GM19240 (cell line): ENCODE measurements around the gene HEPACAM.

ENCODE experiments used
- DNase-seq: peaks from one replicate; pipeline ENCODE4 v3.0.0; 2011; ENCODE audit warnings: low spot score; ENCODE audit not compliant: insufficient read length

HEPACAM gene

GRCh38 chr11:124900464-124900863 lies 35.4 kb downstream of the HEPACAM start:
- DNase-seq: no peak

DNA sequence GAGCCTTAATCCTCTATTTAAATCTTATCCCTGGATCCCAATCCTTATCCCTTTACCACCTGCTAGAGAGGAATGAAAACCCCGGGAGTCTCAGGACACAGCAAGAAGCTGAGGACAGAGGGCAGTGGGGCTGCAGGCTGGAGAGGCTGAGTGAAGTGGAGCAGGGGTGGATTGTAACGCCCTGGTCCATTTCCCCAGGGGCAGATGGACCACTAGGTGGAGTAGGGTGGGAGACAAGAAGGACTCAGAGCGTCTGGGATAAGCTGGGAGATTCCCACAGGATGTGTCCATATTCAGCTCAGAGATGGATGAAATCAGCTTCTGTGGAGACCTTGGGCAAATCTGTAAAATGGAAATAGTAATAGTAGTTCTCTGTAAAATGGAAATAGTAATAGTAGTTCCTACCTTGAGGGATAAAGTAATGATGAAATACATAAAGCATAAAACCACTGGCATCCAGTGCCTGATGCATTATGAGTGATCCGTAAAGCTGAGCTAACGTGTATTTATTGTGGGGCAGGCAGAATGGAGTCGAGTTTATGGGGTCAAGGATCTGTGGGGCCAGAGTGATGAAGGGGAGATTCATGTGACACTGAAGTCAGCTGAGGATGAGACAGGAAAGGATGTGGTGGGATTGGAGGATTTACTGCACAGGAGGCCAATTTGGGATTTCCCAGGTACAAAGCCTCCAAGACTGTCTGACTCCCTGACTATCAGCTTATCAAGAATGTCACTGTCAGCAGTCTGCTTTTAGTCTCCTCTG lies 36.3 kb downstream of the HEPACAM start:
- no peak for DNase-seq

DNA sequence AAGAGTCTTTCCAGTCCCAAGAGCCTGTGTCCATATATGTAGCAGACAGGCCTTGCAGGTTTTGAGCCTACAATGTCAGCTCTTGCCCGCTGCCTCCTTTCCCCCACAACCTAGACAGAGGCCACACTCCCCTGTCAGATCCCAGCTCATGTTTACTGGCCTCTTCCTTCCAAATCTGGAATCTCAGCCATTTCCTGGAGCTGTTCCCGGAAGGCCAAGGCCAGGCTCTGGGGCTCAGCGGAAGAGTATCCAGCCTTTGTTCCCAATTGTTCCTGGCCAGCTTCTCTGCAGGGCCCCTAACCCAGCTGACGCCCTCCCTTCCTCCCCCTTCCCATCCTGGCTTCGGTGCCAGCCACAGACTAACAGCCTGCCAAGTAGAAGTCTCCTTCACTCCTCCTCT lies 37.1 kb downstream of the HEPACAM start:
- no peak for DNase-seq

DNA sequence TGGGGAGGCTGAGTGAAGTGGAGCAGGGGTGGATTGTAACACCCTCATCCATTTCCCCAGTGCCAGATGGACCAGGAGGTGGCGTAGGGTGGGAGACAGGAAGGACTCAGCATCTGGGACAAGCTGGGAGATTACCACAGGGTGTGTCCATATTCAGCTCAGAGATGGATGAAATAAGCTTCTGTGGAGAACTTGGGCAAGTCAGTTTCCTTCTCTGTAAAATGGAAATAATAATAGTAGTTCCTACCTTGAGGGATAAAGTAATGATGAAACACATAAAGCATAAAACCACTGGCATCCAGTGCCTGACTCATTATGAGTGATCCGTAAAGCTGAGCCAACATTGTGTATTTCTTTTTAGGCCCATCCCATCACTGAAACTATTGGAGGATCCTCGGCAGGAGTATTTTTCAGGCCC lies 37.6 kb downstream of the HEPACAM start:
- DNase-seq: no peak

DNA sequence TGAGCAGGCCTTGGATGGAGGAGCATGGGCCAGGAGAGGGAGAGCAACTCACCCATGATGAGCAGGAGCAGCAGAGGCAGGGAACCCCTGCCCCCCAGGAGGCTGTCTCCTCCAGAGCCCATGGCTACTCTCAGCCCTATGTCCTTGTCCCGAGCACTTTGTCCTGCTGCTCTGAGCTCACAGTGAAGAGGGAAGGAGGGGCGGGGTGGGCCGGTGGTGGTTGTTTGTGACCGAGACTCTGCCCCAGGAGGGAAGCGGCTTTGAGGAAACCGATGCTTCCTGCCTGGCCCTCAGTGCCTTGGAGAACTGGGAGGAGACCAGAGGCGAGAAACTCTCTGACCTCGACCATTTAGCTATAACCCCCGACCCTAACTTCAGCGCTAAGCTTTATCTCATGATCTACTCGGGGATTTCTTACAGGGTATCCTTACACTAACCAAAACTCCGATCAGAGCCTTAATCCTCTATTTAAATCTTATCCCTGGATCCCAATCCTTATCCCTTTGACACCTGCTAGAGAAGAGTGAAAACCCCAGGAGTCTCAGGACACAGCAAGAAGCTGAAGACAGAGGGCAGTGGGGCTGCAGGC lies 38.1 kb downstream of the HEPACAM start, which contains the start of gene ROBO4:
ROBO4 (minus strand) TSS at position 192 of the 589 bp plus-strand sequence; CDS start at position 122, 70 bp downstream.
- no peak for DNase-seq

- DNase-seq: no peak
These were observed 38.9 kb downstream of the HEPACAM start for GRCh38 chr11:124896821-124897391.

DNA sequence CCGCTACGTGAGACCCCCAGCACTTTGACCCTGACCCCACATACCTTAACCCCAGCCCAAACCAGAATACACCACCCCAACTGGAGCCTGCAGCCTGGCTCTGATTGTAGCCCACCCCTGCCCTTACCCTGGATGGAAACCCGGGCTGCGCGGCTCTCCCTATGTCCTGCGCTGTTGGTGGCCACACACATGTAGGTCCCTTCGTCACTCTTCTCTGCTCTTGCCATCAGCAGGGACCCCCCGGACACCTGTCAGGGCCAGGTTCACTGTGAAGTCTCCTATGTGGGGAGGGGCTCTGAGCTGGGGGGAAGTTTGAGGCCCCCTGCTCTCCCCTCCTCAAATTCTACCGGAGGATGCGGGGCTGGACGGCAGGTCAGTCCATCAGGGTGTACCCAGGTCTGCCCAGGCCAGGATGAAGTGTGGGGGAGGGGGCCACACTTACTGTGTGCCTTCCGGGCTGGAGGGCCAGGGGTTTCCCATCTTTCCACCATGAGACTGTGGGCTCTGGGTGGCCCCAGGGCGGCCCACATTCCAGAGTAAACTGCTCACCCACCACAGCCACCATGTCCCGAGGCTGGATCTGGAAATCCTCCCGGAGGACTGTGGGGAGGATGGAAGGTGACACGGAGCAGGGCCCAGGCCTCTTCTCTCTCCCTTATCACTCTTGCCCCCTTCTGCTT lies 39.6 kb downstream of the HEPACAM start:
- DNase-seq: no peak

DNA sequence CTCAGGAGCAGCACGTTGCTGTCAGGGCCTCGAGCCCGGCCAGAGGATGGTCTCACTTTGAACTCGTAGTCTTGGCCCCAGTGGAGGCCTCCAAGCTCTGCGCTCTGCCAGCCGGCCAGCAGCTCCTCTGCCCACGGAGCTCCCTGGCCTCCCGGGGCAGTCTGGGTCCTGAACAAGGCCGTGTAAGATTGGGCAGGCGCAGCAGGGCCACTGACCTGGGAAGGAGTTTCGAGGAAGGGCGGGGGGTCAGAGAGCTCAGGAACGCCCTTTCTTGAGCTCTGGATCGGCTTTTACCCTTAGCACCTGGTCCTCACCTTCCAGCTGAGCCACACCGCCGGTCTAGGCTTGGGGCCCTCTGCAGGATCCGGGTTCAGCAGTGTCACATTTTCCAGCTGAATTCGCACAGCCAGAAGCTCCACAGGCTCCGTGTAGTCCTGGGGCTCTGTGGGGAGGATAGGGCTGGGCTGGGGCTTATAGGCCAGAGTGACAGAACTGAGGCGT lies 40.3 kb downstream of the HEPACAM start:
- DNase-seq: no peak

GRCh38 chr11:124894606-124895430 lies 41.0 kb downstream of the HEPACAM start:
- no peak for DNase-seq

GRCh38 chr11:124893781-124894401 lies 42.0 kb downstream of the HEPACAM start:
- DNase-seq: no peak

DNA sequence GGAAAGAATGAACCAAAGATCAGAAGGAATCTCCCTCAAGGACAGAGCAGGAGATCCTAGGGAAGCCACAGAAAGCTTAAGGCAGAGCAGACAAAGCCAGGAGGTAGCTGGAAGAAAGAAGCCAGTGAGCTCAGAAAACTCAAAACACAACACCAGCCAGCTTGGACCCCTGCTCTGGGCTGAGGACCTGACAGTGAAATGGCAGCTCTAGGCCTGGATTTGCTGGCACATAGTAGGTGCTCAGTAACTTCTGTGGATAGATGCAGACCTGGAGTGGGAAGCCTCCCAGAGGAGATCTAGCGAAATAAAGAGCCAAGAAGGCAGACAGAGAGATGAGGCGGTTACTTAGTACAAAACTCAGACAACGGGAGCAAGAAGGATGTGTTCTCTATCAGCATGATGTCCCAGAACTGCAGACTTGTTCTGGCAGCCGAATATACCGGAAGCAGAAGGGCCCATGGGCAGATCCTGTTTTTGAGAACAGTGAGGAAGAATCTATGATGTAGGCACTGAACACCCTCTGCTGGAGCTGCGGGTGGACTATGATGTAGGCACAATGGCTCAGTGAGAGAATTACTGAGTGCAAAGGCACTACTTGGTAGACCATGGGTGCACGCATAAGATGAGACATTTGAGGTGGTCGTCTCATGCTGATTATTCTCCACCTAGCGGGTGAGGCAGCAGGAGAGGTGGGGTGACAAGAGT lies 42.9 kb downstream of the HEPACAM start:
- no peak for DNase-seq

- no peak for DNase-seq
These were observed 43.7 kb downstream of the HEPACAM start for GRCh38 chr11:124892146-124892545.

- no peak for DNase-seq
These were observed 44.4 kb downstream of the HEPACAM start for GRCh38 chr11:124891373-124891861.

- DNase-seq: no peak
These were observed 45.0 kb downstream of the HEPACAM start for GRCh38 chr11:124890683-124891372.

DNA sequence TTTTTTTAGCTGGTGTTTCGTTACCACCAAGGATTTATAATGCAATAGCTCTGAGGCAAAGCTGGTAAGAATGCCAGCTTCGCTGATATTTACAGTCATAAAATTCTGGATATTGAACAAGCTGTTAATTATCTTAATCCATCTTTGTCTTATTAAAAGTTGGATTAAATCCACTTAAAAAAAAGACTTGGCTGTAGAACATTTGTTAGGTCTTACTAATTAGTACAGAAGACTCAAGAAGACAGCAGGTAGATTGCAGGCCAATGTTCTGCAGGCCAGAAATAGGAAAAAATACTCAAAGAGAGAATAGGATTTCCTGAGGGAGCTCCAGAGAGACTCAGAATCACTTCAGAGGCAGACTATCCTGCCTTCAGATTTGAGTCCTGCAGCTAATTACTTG lies 45.7 kb downstream of the HEPACAM start:
- DNase-seq: no peak

GRCh38 chr11:124889191-124890091 lies 46.4 kb downstream of the HEPACAM start:
- no peak for DNase-seq

GRCh38 chr11:124887667-124888013 lies 48.2 kb downstream of the HEPACAM start:
- DNase-seq: no peak

GRCh38 chr11:124886978-124887666 lies 48.7 kb downstream of the HEPACAM start:
- no peak for DNase-seq
